GM12874 (cell line): ENCODE results near the gene ACO1.

Experiments used
- TF ChIP-seq, protein P1 (sequence below): IDR thresholded peaks from 2 replicates; pipeline ENCODE4 v1.5.1; 2011; ENCODE audit warnings: low read depth, mild to moderate bottlenecking, control low read depth, low read length, moderate library complexity; ENCODE audit not compliant: insufficient read depth

Gene ACO1

DNA sequence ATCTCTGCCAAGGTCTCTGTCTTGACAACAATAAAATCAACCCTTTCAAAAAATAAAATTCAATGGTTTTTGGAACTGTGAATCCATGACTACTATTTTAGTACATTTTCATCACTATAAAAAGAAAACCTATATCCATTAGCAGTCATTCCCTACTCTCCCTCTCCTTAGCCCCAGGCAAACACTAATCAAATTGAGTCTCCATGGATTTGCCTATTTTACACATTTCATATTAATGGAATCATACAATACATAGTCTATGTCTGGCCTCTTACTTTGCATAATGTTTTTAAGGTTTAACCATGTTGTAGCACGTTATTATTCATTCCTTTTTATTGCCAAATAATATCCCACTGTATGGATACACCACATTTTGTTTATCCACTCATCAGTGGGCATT is 117.4 kb downstream of the ACO1 start:
- TF ChIP-seq, protein P1, sequence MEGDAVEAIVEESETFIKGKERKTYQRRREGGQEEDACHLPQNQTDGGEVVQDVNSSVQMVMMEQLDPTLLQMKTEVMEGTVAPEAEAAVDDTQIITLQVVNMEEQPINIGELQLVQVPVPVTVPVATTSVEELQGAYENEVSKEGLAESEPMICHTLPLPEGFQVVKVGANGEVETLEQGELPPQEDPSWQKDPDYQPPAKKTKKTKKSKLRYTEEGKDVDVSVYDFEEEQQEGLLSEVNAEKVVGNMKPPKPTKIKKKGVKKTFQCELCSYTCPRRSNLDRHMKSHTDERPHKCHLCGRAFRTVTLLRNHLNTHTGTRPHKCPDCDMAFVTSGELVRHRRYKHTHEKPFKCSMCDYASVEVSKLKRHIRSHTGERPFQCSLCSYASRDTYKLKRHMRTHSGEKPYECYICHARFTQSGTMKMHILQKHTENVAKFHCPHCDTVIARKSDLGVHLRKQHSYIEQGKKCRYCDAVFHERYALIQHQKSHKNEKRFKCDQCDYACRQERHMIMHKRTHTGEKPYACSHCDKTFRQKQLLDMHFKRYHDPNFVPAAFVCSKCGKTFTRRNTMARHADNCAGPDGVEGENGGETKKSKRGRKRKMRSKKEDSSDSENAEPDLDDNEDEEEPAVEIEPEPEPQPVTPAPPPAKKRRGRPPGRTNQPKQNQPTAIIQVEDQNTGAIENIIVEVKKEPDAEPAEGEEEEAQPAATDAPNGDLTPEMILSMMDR: no peak

- TF ChIP-seq, protein P1: no peak
Measured at GRCh38 chr9:32502464-32502863, 118.0 kb downstream of the ACO1 start.

DNA sequence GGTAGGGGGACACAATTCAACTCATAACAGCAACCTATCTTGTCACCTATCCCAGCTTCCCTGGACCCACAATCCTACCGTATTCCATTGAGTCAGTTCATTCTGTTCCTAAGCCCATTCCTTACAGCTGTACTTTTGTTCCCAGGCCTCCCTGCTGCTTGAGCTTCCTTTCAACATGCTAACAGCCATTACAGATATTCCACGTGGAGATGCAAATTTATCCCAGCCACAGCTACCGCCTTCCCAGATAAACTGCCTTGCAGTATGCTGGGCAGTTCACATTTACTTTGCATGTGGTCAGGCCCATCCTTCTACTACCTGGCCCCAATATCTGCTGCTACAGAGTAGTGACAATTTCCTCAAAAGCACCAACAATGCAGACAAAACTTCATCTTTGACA is 118.6 kb downstream of the ACO1 start:
- TF ChIP-seq, protein P1: no peak
